Measurements from ENCODE around the gene RET. TPM values are rescaled to one million over a fixed set of nuclear protein-coding genes. Genes with fewer than 3 reads are reported as not detected.

The RET gene
- total RNA-seq, 1 experiment from 2014 or later: 81.1 TPM

- H3K36me3 ChIP-seq (ENCODE audit: control insufficient read depth, insufficient read depth, low read length): no peaks in the 10 kb centered on the region
- ChIA-PET CTCF (no interaction called here), POLR2A (no interaction called here)
- BruUV-seq (replicated peaks): no TSS peak
- in situ Hi-C loops (cut with HindIII; ENCODE audit: low pct_unique_long_range_greater_than_20kb, low sequenced_read_pairs) (no loop called here), intact Hi-C loops (cut with micrococcal nuclease; ENCODE audit: unreplicated experiment) (no loop called here)
- peaks cover 20% of the 10 kb centered on the region for H3K4me1 ChIP-seq (ENCODE audit: control insufficient read depth, insufficient read depth, low read length)
- no peak overlapping the region for H3K27ac ChIP-seq (ENCODE audit: low read length)
- no peak overlapping the region for H3K4me3 ChIP-seq (ENCODE audit: low read depth in 2 of 2, low read length in 2 of 2)
- DNase-seq (ENCODE audit: low read depth, low spot score) (no peak), ATAC-seq (no peak)
- H3K9me3 ChIP-seq (ENCODE audit: control insufficient read depth, insufficient read depth, low read depth, low read length): no peaks in the 10 kb centered on the region
- H3K27me3 ChIP-seq (ENCODE audit: control insufficient read depth, insufficient read depth, low read length): no peaks in the 10 kb centered on the region
- TF ChIP-seq CTCF (IDR thresholded peaks at IDR 0.05) (no peak), REST (IDR thresholded peaks at IDR 0.05; ENCODE audit: insufficient read depth in 1 of 2, low read depth in 2 of 2, low read length in 1 of 2) (no peak), SIN3A (IDR thresholded peaks at IDR 0.05; ENCODE audit: borderline replicate concordance, insufficient read depth, low read depth, low read length) (no peak), TCF7L2 (IDR thresholded peaks at IDR 0.05; ENCODE audit: low read depth, low read length) (no peak), POLR2AphosphoS5 (IDR thresholded peaks at IDR 0.05; ENCODE audit: low read depth, low read length) (no peak)
These were observed 37.0 kb upstream of the RET start for GRCh38 chr10:43039624-43040481.

- intact Hi-C loops (cut with micrococcal nuclease; ENCODE audit: unreplicated experiment) (no loop called here), in situ Hi-C loops (cut with HindIII; ENCODE audit: low pct_unique_long_range_greater_than_20kb, low sequenced_read_pairs) (no loop called here)
- H3K4me3 ChIP-seq (ENCODE audit: low read depth in 2 of 2, low read length in 2 of 2): no peak overlapping the region
- DNase-seq (ENCODE audit: low read depth, low spot score): no peak
- no TSS peak for BruUV-seq (replicated peaks)
- no peak overlapping the region for H3K27ac ChIP-seq (ENCODE audit: low read length)
- no peak for TF ChIP-seq CTCF (IDR thresholded peaks at IDR 0.05)
- TF ChIP-seq REST (IDR thresholded peaks at IDR 0.05; ENCODE audit: insufficient read depth in 1 of 2, low read depth in 2 of 2, low read length in 1 of 2): no peak
- no peak for TF ChIP-seq TCF7L2 (IDR thresholded peaks at IDR 0.05; ENCODE audit: low read depth, low read length)
- no peak for TF ChIP-seq POLR2AphosphoS5 (IDR thresholded peaks at IDR 0.05; ENCODE audit: low read depth, low read length)
- no peak for TF ChIP-seq SIN3A (IDR thresholded peaks at IDR 0.05; ENCODE audit: borderline replicate concordance, insufficient read depth, low read depth, low read length)
- no peak for ATAC-seq
- H3K36me3 ChIP-seq (ENCODE audit: control insufficient read depth, insufficient read depth, low read length): no peaks in the 10 kb centered on the region
- H3K27me3 ChIP-seq (ENCODE audit: control insufficient read depth, insufficient read depth, low read length): no peaks in the 10 kb centered on the region
- H3K9me3 ChIP-seq (ENCODE audit: control insufficient read depth, insufficient read depth, low read depth, low read length): no peaks in the 10 kb centered on the region
- ChIA-PET CTCF (no interaction called here), POLR2A (no interaction called here)
- H3K4me1 ChIP-seq (ENCODE audit: control insufficient read depth, insufficient read depth, low read length): peaks cover 25% of the 10 kb centered on the region
These were observed 36.2 kb upstream of the RET start for GRCh38 chr10:43040482-43041256.

Measured in Panc1 (cell line).